ENCODE data around the gene ELAVL2. TPM values are rescaled to one million over a fixed set of nuclear protein-coding genes. Genes with fewer than 3 reads are reported as not detected.

Gene ELAVL2
- total RNA-seq, 4 donors from 2014 or later = 0.63 to 2.6 TPM; not detected in 2

DNA sequence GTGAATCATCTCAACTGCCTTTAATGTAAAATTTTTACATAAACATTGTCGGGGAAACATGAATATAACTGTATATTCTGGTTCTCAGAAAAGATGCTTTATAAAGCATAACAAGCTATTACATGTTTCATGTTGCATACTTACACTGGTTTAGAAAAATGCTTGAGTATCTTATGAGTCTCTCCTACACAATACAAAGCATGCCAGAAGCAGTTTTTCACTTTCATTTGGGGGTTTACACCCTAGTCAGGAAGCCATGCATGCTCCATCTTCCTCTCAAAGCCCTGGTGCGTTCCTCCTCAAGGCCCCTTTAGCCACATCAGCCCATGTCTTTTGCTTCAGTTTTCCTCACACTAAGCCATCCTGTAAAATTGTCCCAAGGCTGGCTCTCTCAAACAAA is 22.8 kb downstream of the ELAVL2 start:
- WGBS, 2 donors = 86 to 89% methylated on average over 2 of the region's 2 CpGs
- DNase-seq (ENCODE audit: low spot score in 2 of 2) = no peak
- Histone ChIP-seq H3K27me3 (no peaks in the 10 kb centered on the region), H3K27ac (no peak overlapping the region), H3K9me3 (no peaks in the 10 kb centered on the region), H3K36me3 (no peaks in the 10 kb centered on the region), H3K4me1 (no peaks in the 10 kb centered on the region), H3K4me3 (no peak overlapping the region)
- TF ChIP-seq POLR2A (IDR thresholded peaks at IDR 0.05) (no peak), EP300 (IDR thresholded peaks at IDR 0.05) (no peak), CTCF (IDR thresholded peaks at IDR 0.05) (no peak)

DNA sequence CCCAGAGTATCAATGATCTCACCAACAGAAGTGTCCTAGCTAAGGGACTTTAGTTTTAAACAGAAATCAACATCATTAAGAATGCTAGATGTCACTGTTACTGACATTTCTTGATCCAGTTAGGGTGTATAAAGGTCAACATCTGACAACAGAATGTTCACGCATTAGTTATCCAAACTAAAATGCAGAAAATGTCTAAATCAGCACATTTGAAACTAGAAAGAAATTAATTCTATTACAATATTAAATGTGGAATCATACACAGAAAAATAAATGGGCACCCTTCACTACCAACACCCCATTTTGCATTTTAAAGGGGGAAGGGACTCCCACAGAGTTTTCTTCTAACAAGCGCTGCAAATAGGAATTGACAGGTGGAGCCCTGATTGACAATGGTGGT is 24.5 kb downstream of the ELAVL2 start:
- no peaks in the 10 kb centered on the region for H3K36me3 ChIP-seq
- TF ChIP-seq EP300 (IDR thresholded peaks at IDR 0.05) = no peak
- no peak for TF ChIP-seq CTCF (IDR thresholded peaks at IDR 0.05)
- TF ChIP-seq POLR2A (IDR thresholded peaks at IDR 0.05) = no peak
- no peak overlapping the region for H3K4me3 ChIP-seq
- DNase-seq (ENCODE audit: low spot score in 2 of 2) = no peak
- H3K27me3 ChIP-seq = no peaks in the 10 kb centered on the region
- no peak overlapping the region for H3K27ac ChIP-seq
- WGBS, 2 donors = 77 to 88% methylated on average over 2 of the region's 2 CpGs
- no peaks in the 10 kb centered on the region for H3K4me1 ChIP-seq
- no peaks in the 10 kb centered on the region for H3K9me3 ChIP-seq

DNA sequence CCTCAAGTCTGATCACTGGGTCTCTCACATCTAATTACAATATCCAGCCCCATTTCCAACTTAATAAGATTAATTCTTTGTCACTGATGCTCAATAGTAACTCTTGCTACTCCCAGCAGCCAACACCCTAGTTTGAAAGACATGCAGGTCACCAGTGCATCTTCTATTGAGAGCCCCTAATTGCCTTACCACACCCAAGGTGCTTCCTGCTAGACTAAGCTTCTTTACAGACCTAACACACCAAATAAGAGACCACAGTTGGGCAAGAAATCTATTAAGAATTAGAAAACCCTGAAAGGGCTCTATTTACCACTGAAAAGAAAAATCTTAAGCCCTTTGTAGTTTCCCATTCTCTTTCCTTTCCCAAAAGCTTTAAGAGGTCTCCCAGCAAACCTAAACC is 26.5 kb downstream of the ELAVL2 start:
- no peak for DNase-seq (ENCODE audit: low spot score in 2 of 2)
- Histone ChIP-seq H3K9me3 (no peaks in the 10 kb centered on the region), H3K27me3 (no peaks in the 10 kb centered on the region), H3K36me3 (no peaks in the 10 kb centered on the region), H3K4me3 (no peak overlapping the region), H3K4me1 (no peaks in the 10 kb centered on the region), H3K27ac (no peak overlapping the region)
- TF ChIP-seq POLR2A (IDR thresholded peaks at IDR 0.05) (no peak), EP300 (IDR thresholded peaks at IDR 0.05) (no peak), CTCF (IDR thresholded peaks at IDR 0.05) (no peak)

GRCh38 chr9:23798325-23798724 is 27.7 kb downstream of the ELAVL2 start:
- H3K27me3 ChIP-seq = no peaks in the 10 kb centered on the region
- 83 to 86% methylated on average over 4 of the region's 4 CpGs for WGBS, 2 donors
- no peak overlapping the region for H3K4me3 ChIP-seq
- no peaks in the 10 kb centered on the region for H3K4me1 ChIP-seq
- DNase-seq (ENCODE audit: low spot score in 2 of 2) = no peak
- no peaks in the 10 kb centered on the region for H3K36me3 ChIP-seq
- no peak overlapping the region for H3K27ac ChIP-seq
- H3K9me3 ChIP-seq = no peaks in the 10 kb centered on the region
- no peak for TF ChIP-seq CTCF (IDR thresholded peaks at IDR 0.05)
- no peak for TF ChIP-seq EP300 (IDR thresholded peaks at IDR 0.05)
- TF ChIP-seq POLR2A (IDR thresholded peaks at IDR 0.05) = no peak

- H3K4me3 ChIP-seq = no peak overlapping the region
- no peaks in the 10 kb centered on the region for H3K9me3 ChIP-seq
- no peak for TF ChIP-seq CTCF (IDR thresholded peaks at IDR 0.05)
- no peak for TF ChIP-seq POLR2A (IDR thresholded peaks at IDR 0.05)
- no peak for TF ChIP-seq EP300 (IDR thresholded peaks at IDR 0.05)
- no peaks in the 10 kb centered on the region for H3K4me1 ChIP-seq
- H3K27ac ChIP-seq = no peak overlapping the region
- DNase-seq (ENCODE audit: low spot score in 2 of 2) = no peak
- no peaks in the 10 kb centered on the region for H3K36me3 ChIP-seq
- 76 to 87% methylated on average over 3 of the region's 3 CpGs for WGBS, 2 donors
- no peaks in the 10 kb centered on the region for H3K27me3 ChIP-seq
Measured at GRCh38 chr9:23796209-23796608, 29.8 kb downstream of the ELAVL2 start.

Data from tibial nerve (tissue), 4 donors.